Panc1 (cell line): ENCODE results near the gene RAP1GAP2. TPM values are rescaled to one million over a fixed set of nuclear protein-coding genes. Genes with fewer than 3 reads are reported as not detected.

Source experiments
- ATAC-seq: fragments of 200-7000 bp; cut with Tn5 transposase; 2 replicates; pipeline ENCODE4 v1.9.1; 2020; ENCODE audit warnings: mild to moderate bottlenecking, moderate library complexity
- BruUV-seq: library from RNA; stranded (reverse); fragments of 400-500 nt; replicated peaks from 2 replicates; lab custom pipeline; 2021; lab: Mats Ljungman, UMichigan
- CTCF ChIA-PET: fragments of 300-600 bp; sonication (Branson Sonifier 250); formaldehyde crosslinking; loops from one replicate; lab custom pipeline; 2022; ENCODE audit warnings: antibody characterized with exemption; lab: Charles Lee
- POLR2A ChIA-PET: fragments of 300-600 bp; sonication (Branson Sonifier 250); formaldehyde crosslinking; loops from one replicate; lab custom pipeline; 2022; ENCODE audit warnings: antibody characterized with exemption; lab: Charles Lee
- DNase-seq: peaks from one replicate; pipeline ENCODE4 v3.0.0-alpha.2; 2010; ENCODE audit warnings: low read depth, low spot score
- H3K27ac ChIP-seq: 2 replicates; pipeline ENCODE4 v1.5.1; 2011; ENCODE audit warnings: mild to moderate bottlenecking, low read length, inconsistent platforms
- H3K27me3 ChIP-seq: fragments of 200-500 bp; sonication (Bioruptor generic); 2 replicates; pipeline ENCODE4 v1.6.0; 2014; ENCODE audit warnings: low read length, inconsistent platforms; ENCODE audit not compliant: control insufficient read depth, insufficient read depth
- H3K36me3 ChIP-seq: fragments of 200-500 bp; sonication (Bioruptor generic); 2 replicates; pipeline ENCODE4 v1.5.1; 2014; ENCODE audit warnings: inconsistent platforms, mild to moderate bottlenecking, low read length, moderate library complexity; ENCODE audit not compliant: control insufficient read depth, insufficient read depth
- H3K4me1 ChIP-seq: 2 replicates; pipeline ENCODE4 v1.5.1; 2011; ENCODE audit warnings: inconsistent platforms, mild to moderate bottlenecking, low read length, moderate library complexity; ENCODE audit not compliant: control insufficient read depth, insufficient read depth
- H3K4me3 ChIP-seq, 2 experiments: 2 replicates each; pipeline ENCODE4 v1.5.1; 2011 to 2012; ENCODE audit warnings: low read depth in 2 of 2, low read length in 2 of 2, mild to moderate bottlenecking in 2 of 2, inconsistent platforms in 1 of 2, moderate library complexity in 1 of 2
- H3K9me3 ChIP-seq: fragments of 200-500 bp; sonication (Bioruptor generic); 2 replicates; pipeline ENCODE4 v1.5.1; 2014; ENCODE audit warnings: low read depth, mild to moderate bottlenecking, inconsistent platforms, low read length, moderate library complexity; ENCODE audit not compliant: control insufficient read depth, insufficient read depth
- CTCF ChIP-seq: fragments of 450-650 bp; IDR thresholded peaks from 2 replicates; pipeline ENCODE4 v1.5.1; 2017; ENCODE audit warnings: mild to moderate bottlenecking
- POLR2AphosphoS5 ChIP-seq: IDR thresholded peaks from 2 replicates; pipeline ENCODE4 v1.6.1; 2012; ENCODE audit warnings: mild to moderate bottlenecking, low read depth, low read length, moderate library complexity
- REST ChIP-seq, 2 experiments: IDR thresholded peaks; 2 replicates each; pipeline ENCODE4 v1.6.1; 2011 to 2012; ENCODE audit warnings: low read depth in 2 of 2, control low read depth in 1 of 2, low read length in 1 of 2, mild to moderate bottlenecking in 1 of 2, moderate library complexity in 1 of 2; ENCODE audit not compliant: insufficient read depth in 1 of 2
- SIN3A ChIP-seq: IDR thresholded peaks from 2 replicates; pipeline ENCODE4 v1.6.1; 2012; ENCODE audit warnings: low read depth, mild to moderate bottlenecking, low read length, moderate library complexity, borderline replicate concordance; ENCODE audit not compliant: insufficient read depth
- TCF7L2 ChIP-seq: IDR thresholded peaks from 2 replicates; pipeline ENCODE4 v1.6.1; 2011; ENCODE audit warnings: mild to moderate bottlenecking, low read depth, low read length, inconsistent platforms
- in situ Hi-C: cut with HindIII; loops from 2 replicates; pipeline ENCODE4 v1.10.0; 2016; ENCODE audit warnings: low sequenced_read_pairs, low pct_unique_long_range_greater_than_20kb
- intact Hi-C: fragments of 100-400 bp; cut with micrococcal nuclease; formaldehyde crosslinking; loops from one replicate; pipeline ENCODE4 v1.10.0; 2022; ENCODE audit not compliant: unreplicated experiment
- total RNA-seq: library from RNA; stranded (reverse); gene quantifications from one replicate; pipeline ENCODE4 v1.2.1, GENCODE V29; 2021; ENCODE audit not compliant: unreplicated experiment

RAP1GAP2 gene
- total RNA-seq, 1 experiment from 2014 or later = 10.0 TPM

GRCh38 chr17:2902546-2902945 lies 106.3 kb downstream of the RAP1GAP2 start:
- TF ChIP-seq REST (IDR thresholded peaks at IDR 0.05; ENCODE audit: insufficient read depth in 1 of 2, low read depth in 2 of 2, low read length in 1 of 2) (no peak), SIN3A (no peak), POLR2AphosphoS5 (no peak), CTCF (no peak), TCF7L2 (no peak)
- DNase-seq = no peak
- no peaks in the 10 kb centered on the region for H3K4me1 ChIP-seq
- in situ Hi-C loops (no loop called here), intact Hi-C loops (no loop called here)
- H3K9me3 ChIP-seq = no peaks in the 10 kb centered on the region
- no TSS peak for BruUV-seq
- ChIA-PET CTCF (no interaction called here), POLR2A (no interaction called here)
- ATAC-seq = no peak
- no peaks in the 10 kb centered on the region for H3K27me3 ChIP-seq
- no peak overlapping the region for H3K4me3 ChIP-seq
- H3K36me3 ChIP-seq = no peaks in the 10 kb centered on the region
- no peak overlapping the region for H3K27ac ChIP-seq

GRCh38 chr17:2903193-2903974 lies 107.1 kb downstream of the RAP1GAP2 start:
- DNase-seq (no peak), ATAC-seq (no peak)
- H3K4me3 ChIP-seq = no peak overlapping the region
- intact Hi-C loops (no loop called here), in situ Hi-C loops (no loop called here)
- no peaks in the 10 kb centered on the region for H3K9me3 ChIP-seq
- no peak overlapping the region for H3K27ac ChIP-seq
- no peaks in the 10 kb centered on the region for H3K27me3 ChIP-seq
- H3K36me3 ChIP-seq = no peaks in the 10 kb centered on the region
- BruUV-seq = no TSS peak
- CTCF ChIA-PET = interaction anchor here (0.8 kb wide), 1 partner anchor 112 kb away, joined by 3 read pairs; no protein-coding TSS in a partner anchor
- POLR2A ChIA-PET = no interaction called here
- TF ChIP-seq REST (IDR thresholded peaks at IDR 0.05; ENCODE audit: insufficient read depth in 1 of 2, low read depth in 2 of 2, low read length in 1 of 2) (no peak), SIN3A (no peak), TCF7L2 (no peak), CTCF (no peak), POLR2AphosphoS5 (no peak)
- no peaks in the 10 kb centered on the region for H3K4me1 ChIP-seq
